Nephron progenitor cell (in vitro differentiated cells): ENCODE results near the gene VENTX.
A peak's percentile ranks its signal among the peaks of the same experiment; 100 is the strongest.

Experiments
- DNase-seq: peaks from one replicate; pipeline ENCODE4 v3.0.0; 2021
- H3K27ac Mint-ChIP-seq: 2 replicates; pipeline ENCODE4 v1.8.0; 2021; ENCODE audit warnings: mild to moderate bottlenecking, moderate library complexity, mixed read lengths
- H3K27me3 Mint-ChIP-seq: 2 replicates; pipeline ENCODE4 v1.8.0; 2021; ENCODE audit warnings: mild to moderate bottlenecking, low read depth, mixed read lengths; ENCODE audit not compliant: poor library complexity
- H3K36me3 Mint-ChIP-seq: 2 replicates; pipeline ENCODE4 v1.8.0; 2021; ENCODE audit warnings: low read depth, mixed read lengths
- H3K4me1 Mint-ChIP-seq: 2 replicates; pipeline ENCODE4 v1.8.0; 2021; ENCODE audit warnings: mixed read lengths
- H3K4me3 Mint-ChIP-seq: 2 replicates; pipeline ENCODE4 v1.8.0; 2021; ENCODE audit warnings: mild to moderate bottlenecking, moderate library complexity, mixed read lengths
- H3K9me3 Mint-ChIP-seq: 2 replicates; pipeline ENCODE4 v1.8.0; 2021; ENCODE audit warnings: mild to moderate bottlenecking, moderate library complexity, mixed read lengths
- CTCF ChIP-seq: fragments of 200-600 bp; sonication (generic); IDR thresholded peaks from 2 replicates; pipeline ENCODE4 v1.5.0; 2021; ENCODE audit warnings: antibody characterized with exemption

Gene VENTX

GRCh38 chr10:133224076-133224475 is 13.6 kb upstream of the VENTX start:
- Mint-ChIP-seq H3K36me3 (no peaks in the 10 kb centered on the region), H3K9me3 (peaks cover 2% of the 10 kb centered on the region), H3K4me3 (peak overlapping the region; percentile 57), H3K27ac (peak overlapping the region; percentile 83), H3K27me3 (peaks cover 72% of the 10 kb centered on the region), H3K4me1 (peaks cover 66% of the 10 kb centered on the region)
- DNase-seq, result no peak
- no peak for TF ChIP-seq CTCF

GRCh38 chr10:133224756-133225372 is 12.8 kb upstream of the VENTX start:
- TF ChIP-seq CTCF, result no peak
- Mint-ChIP-seq H3K27me3 (peaks cover 72% of the 10 kb centered on the region), H3K4me3 (peak overlapping the region; percentile 58), H3K4me1 (peaks cover 71% of the 10 kb centered on the region), H3K9me3 (peaks cover 5% of the 10 kb centered on the region), H3K36me3 (no peaks in the 10 kb centered on the region), H3K27ac (peak overlapping the region; percentile 83)
- no peak for DNase-seq

GRCh38 chr10:133225707-133226191 is 11.9 kb upstream of the VENTX start:
- DNase-seq, result no peak
- Mint-ChIP-seq H3K4me1 (peaks cover 69% of the 10 kb centered on the region), H3K36me3 (no peaks in the 10 kb centered on the region), H3K4me3 (peak overlapping the region; percentile 60), H3K27me3 (peaks cover 73% of the 10 kb centered on the region), H3K27ac (peak overlapping the region; percentile 93), H3K9me3 (peaks cover 5% of the 10 kb centered on the region)
- no peak for TF ChIP-seq CTCF

- no peak for TF ChIP-seq CTCF
- H3K4me1 Mint-ChIP-seq, result peaks cover 65% of the 10 kb centered on the region
- peaks cover 5% of the 10 kb centered on the region for H3K9me3 Mint-ChIP-seq
- DNase-seq, result no peak
- peaks cover 72% of the 10 kb centered on the region for H3K27me3 Mint-ChIP-seq
- H3K27ac Mint-ChIP-seq, result peak overlapping the region; percentile 93
- H3K36me3 Mint-ChIP-seq, result no peaks in the 10 kb centered on the region
- peak overlapping the region; percentile 60 for H3K4me3 Mint-ChIP-seq
Observed at GRCh38 chr10:133226251-133226808, 11.3 kb upstream of the VENTX start.

GRCh38 chr10:133227256-133227655 is 10.4 kb upstream of the VENTX start:
- Mint-ChIP-seq H3K27ac (no peak overlapping the region), H3K4me3 (no peak overlapping the region), H3K9me3 (peaks cover 5% of the 10 kb centered on the region), H3K27me3 (peaks cover 73% of the 10 kb centered on the region), H3K36me3 (no peaks in the 10 kb centered on the region), H3K4me1 (peaks cover 69% of the 10 kb centered on the region)
- TF ChIP-seq CTCF, result no peak
- DNase-seq, result no peak
